ENCODE results near the gene SUN1. TPM values are rescaled to one million over a fixed set of nuclear protein-coding genes. Genes with fewer than 3 reads are reported as not detected.

The SUN1 gene
- total and polyA plus RNA-seq, 4 donors: 24.8 to 162 (median 40.1) TPM

DNA sequence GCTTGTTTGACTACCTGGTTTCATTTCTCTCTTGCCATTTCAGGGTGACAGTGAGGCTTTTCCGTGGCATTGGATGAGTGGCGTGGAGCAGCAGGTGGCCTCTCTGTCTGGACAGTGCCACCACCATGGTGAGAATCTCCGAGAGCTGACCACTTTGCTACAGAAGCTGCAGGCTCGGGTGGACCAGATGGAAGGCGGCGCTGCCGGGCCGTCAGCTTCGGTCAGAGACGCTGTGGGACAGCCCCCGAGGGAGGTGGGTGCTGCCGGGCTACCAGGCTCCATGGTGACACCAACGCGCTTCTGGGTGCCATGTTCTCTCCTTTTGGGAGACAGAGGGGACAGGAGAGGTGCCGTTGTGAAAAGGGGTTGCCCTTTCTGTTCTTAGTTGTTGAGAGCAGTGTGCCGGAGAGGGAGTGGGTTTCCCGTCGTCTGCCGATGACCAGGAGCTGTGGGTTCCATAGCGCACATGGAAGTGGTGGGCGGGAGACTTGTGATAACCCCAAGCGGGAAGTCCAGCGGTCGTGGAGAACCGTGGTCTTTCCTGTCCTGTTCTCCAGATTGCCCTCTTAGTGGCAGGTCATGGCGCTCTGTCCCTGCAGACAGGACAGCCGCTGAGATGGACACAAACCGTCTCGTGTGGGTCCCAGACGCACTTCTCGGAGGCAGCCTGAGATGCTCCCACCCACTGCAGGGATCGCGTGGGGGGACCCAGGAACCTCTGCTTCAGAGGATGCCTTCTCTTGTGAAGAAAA lies 21.3 kb downstream of the SUN1 start (continued):
- TF ChIP-seq, protein P1, sequence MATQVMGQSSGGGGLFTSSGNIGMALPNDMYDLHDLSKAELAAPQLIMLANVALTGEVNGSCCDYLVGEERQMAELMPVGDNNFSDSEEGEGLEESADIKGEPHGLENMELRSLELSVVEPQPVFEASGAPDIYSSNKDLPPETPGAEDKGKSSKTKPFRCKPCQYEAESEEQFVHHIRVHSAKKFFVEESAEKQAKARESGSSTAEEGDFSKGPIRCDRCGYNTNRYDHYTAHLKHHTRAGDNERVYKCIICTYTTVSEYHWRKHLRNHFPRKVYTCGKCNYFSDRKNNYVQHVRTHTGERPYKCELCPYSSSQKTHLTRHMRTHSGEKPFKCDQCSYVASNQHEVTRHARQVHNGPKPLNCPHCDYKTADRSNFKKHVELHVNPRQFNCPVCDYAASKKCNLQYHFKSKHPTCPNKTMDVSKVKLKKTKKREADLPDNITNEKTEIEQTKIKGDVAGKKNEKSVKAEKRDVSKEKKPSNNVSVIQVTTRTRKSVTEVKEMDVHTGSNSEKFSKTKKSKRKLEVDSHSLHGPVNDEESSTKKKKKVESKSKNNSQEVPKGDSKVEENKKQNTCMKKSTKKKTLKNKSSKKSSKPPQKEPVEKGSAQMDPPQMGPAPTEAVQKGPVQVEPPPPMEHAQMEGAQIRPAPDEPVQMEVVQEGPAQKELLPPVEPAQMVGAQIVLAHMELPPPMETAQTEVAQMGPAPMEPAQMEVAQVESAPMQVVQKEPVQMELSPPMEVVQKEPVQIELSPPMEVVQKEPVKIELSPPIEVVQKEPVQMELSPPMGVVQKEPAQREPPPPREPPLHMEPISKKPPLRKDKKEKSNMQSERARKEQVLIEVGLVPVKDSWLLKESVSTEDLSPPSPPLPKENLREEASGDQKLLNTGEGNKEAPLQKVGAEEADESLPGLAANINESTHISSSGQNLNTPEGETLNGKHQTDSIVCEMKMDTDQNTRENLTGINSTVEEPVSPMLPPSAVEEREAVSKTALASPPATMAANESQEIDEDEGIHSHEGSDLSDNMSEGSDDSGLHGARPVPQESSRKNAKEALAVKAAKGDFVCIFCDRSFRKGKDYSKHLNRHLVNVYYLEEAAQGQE (IDR thresholded peaks at IDR 0.05): no peak

DNA sequence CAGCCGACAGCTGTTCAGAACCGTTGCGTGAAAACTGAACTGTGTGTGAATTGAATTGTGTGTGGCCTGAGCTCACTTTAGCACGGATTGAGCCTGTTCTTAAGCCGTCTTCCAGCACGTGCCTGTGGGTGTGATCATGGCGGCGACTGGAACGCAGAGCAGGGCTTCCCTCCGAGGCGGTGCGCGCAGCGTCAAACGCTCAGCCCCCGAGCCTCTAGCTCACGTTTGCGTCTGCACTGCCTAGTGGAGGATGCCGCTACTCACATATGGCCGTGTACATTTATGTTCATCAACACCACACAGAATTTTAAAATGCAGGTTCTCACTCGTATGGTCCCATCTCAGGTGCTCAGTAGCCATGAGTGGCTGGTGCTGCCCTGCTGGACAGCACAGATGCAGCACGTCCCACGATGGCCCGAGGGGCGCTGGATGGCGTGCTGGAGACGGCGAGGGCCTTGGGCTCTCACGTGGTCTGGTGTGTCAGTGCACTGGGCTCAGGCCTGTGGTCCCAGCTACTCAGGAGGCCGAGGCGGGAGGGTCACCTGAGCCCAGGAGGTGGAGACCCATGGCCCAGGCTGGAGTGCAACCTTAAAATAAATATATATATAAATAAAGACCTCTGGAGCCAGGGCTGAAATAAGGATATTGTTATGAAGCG lies 22.0 kb downstream of the SUN1 start:
- WGBS: 97% methylated on average over 32 of the region's 32 CpGs
- Histone ChIP-seq H3K27ac (ENCODE audit: low read depth in 1 of 2, low read length in 2 of 2) (no peak overlapping the region), H3K27me3 (ENCODE audit: control insufficient read depth in 4 of 4, insufficient read depth in 4 of 4, low read length in 3 of 4) (no peaks in the 10 kb centered on the region), H3K4me3 (ENCODE audit: low read depth in 1 of 3, low read length in 3 of 3) (no peak overlapping the region), H3K4me1 (ENCODE audit: control insufficient read depth in 4 of 4, insufficient read depth in 4 of 4, low read length in 3 of 4) (peaks cover 7 to 28% (median 18%) of the 10 kb centered on the region in 4 donors), H3K9ac (ENCODE audit: low read depth in 1 of 2, low read length in 2 of 2) (no peak overlapping the region), H3K36me3 (ENCODE audit: control insufficient read depth in 4 of 4, insufficient read depth in 3 of 4, low read depth in 1 of 4, low read length in 3 of 4) (peaks cover 10 to 42% (median 33%) of the 10 kb centered on the region in 4 donors), H3K9me3 (ENCODE audit: control insufficient read depth in 4 of 4, low read length in 3 of 4) (no peaks in the 10 kb centered on the region)
- no peak for DNase-seq (ENCODE audit: low spot score)
- TF ChIP-seq, protein P1 (IDR thresholded peaks at IDR 0.05): no peak
- TF ChIP-seq SP1 (IDR thresholded peaks at IDR 0.05) (no peak), HNF4A (conservative IDR thresholded peaks at IDR 0.05) (no peak), YY1 (IDR thresholded peaks at IDR 0.05) (no peak), RAD21 (IDR thresholded peaks at IDR 0.05) (no peak), TAF1 (conservative IDR thresholded peaks at IDR 0.05) (no peak), FOXA1 (IDR thresholded peaks at IDR 0.05) (no peak)
- TF ChIP-seq, protein P2, sequence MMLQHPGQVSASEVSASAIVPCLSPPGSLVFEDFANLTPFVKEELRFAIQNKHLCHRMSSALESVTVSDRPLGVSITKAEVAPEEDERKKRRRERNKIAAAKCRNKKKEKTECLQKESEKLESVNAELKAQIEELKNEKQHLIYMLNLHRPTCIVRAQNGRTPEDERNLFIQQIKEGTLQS (IDR thresholded peaks at IDR 0.05): no peak
- TF ChIP-seq, protein P3, sequence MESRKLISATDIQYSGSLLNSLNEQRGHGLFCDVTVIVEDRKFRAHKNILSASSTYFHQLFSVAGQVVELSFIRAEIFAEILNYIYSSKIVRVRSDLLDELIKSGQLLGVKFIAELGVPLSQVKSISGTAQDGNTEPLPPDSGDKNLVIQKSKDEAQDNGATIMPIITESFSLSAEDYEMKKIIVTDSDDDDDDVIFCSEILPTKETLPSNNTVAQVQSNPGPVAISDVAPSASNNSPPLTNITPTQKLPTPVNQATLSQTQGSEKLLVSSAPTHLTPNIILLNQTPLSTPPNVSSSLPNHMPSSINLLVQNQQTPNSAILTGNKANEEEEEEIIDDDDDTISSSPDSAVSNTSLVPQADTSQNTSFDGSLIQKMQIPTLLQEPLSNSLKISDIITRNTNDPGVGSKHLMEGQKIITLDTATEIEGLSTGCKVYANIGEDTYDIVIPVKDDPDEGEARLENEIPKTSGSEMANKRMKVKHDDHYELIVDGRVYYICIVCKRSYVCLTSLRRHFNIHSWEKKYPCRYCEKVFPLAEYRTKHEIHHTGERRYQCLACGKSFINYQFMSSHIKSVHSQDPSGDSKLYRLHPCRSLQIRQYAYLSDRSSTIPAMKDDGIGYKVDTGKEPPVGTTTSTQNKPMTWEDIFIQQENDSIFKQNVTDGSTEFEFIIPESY (IDR thresholded peaks at IDR 0.05): no peak
- TF ChIP-seq, protein P4, sequence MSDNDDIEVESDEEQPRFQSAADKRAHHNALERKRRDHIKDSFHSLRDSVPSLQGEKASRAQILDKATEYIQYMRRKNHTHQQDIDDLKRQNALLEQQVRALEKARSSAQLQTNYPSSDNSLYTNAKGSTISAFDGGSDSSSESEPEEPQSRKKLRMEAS (IDR thresholded peaks at IDR 0.05): no peak
